PC-3 (cell line): ENCODE measurements around the gene ERBB4. TPM values are rescaled to one million over a fixed set of nuclear protein-coding genes. Genes with fewer than 3 reads are reported as not detected.

Experiments
- ATAC-seq: fragments of 200-7000 bp; cut with Tn5 transposase; 2 replicates; pipeline ENCODE4 v1.9.1; 2020; ENCODE audit warnings: mild to moderate bottlenecking, moderate library complexity
- BruUV-seq: library from RNA; stranded (reverse); fragments of 400-500 nt; replicated peaks from 2 replicates; lab custom pipeline; 2021; lab: Mats Ljungman, UMichigan
- CTCF ChIA-PET: fragments of 300-600 bp; sonication (Branson Sonifier 250); formaldehyde crosslinking; loops from one replicate; lab custom pipeline; 2022; ENCODE audit warnings: antibody characterized with exemption; lab: Charles Lee
- POLR2A ChIA-PET: fragments of 300-600 bp; sonication (Branson Sonifier 250); formaldehyde crosslinking; loops from one replicate; lab custom pipeline; 2022; ENCODE audit warnings: antibody characterized with exemption; ENCODE audit not compliant: unreplicated experiment; lab: Charles Lee
- DNase-seq: peaks from one replicate; pipeline ENCODE4 v3.0.0-alpha.2; 2015
- H2AFZ ChIP-seq: fragments of 300-600 bp; sonication (generic); 2 replicates; pipeline ENCODE4 v1.6.0; 2016; ENCODE audit warnings: antibody characterized with exemption, low read length
- H3F3A ChIP-seq: fragments of 300-600 bp; sonication (generic); one replicate; pipeline ENCODE4 v1.6.0; 2017; ENCODE audit warnings: antibody characterized with exemption, low read length, control low read depth, mild to moderate bottlenecking; ENCODE audit not compliant: unreplicated experiment
- H3K27ac ChIP-seq: fragments of 300-600 bp; sonication (generic); 2 replicates; pipeline ENCODE4 v1.5.1; 2016; ENCODE audit warnings: mild to moderate bottlenecking, low read length
- H3K27me3 ChIP-seq: fragments of 300-600 bp; sonication (generic); 2 replicates; pipeline ENCODE4 v1.6.1; 2016; ENCODE audit warnings: low read length, mixed read lengths
- H3K36me3 ChIP-seq: fragments of 300-600 bp; sonication (generic); 2 replicates; pipeline ENCODE4 v1.6.1; 2016; ENCODE audit warnings: low read depth, mixed run types, low read length, mixed read lengths
- H3K4me1 ChIP-seq: fragments of 300-600 bp; sonication (generic); 2 replicates; pipeline ENCODE4 v1.5.1; 2016; ENCODE audit warnings: low read length; ENCODE audit not compliant: insufficient read depth
- H3K4me2 ChIP-seq: fragments of 300-600 bp; sonication (generic); 2 replicates; pipeline ENCODE4 v1.6.0; 2016; ENCODE audit warnings: low read length
- H3K4me3 ChIP-seq: fragments of 300-600 bp; sonication (generic); 2 replicates; pipeline ENCODE4 v1.5.1; 2016; ENCODE audit warnings: mild to moderate bottlenecking, low read length, mixed read lengths
- H3K79me2 ChIP-seq: fragments of 300-600 bp; sonication (generic); 2 replicates; pipeline ENCODE4 v1.6.1; 2017; ENCODE audit warnings: low read length, mixed read lengths
- H3K9ac ChIP-seq: fragments of 300-600 bp; sonication (generic); 2 replicates; pipeline ENCODE4 v1.6.0; 2016; ENCODE audit warnings: mild to moderate bottlenecking, low read length
- H3K9me2 ChIP-seq: fragments of 300-600 bp; sonication (generic); replicated peaks from 2 replicates; pipeline ENCODE4 v1.6.1; 2016; ENCODE audit warnings: mixed run types, low read length, mixed read lengths
- H3K9me3 ChIP-seq: fragments of 300-600 bp; sonication (generic); 2 replicates; pipeline ENCODE4 v1.6.1; 2016; ENCODE audit warnings: low read length, mixed read lengths
- H4K20me1 ChIP-seq: fragments of 300-600 bp; sonication (generic); 2 replicates; pipeline ENCODE4 v1.6.1; 2016; ENCODE audit warnings: low read length, mixed read lengths
- CTCF ChIP-seq: fragments of 300-600 bp; sonication (generic); conservative IDR thresholded peaks from 2 replicates; pipeline ENCODE4 v1.5.1; 2017; ENCODE audit warnings: antibody characterized with exemption, low read depth, mild to moderate bottlenecking, low read length
- EZH2 ChIP-seq: fragments of 300-600 bp; sonication (generic); IDR thresholded peaks from one replicate; pipeline ENCODE4 v1.6.1; 2017; ENCODE audit warnings: antibody characterized with exemption, mild to moderate bottlenecking, low read length; ENCODE audit not compliant: unreplicated experiment
- EZH2phosphoT487 ChIP-seq: fragments of 300-600 bp; sonication (generic); IDR thresholded peaks from 2 replicates; pipeline ENCODE4 v1.6.1; 2018; ENCODE audit warnings: mild to moderate bottlenecking, antibody characterized with exemption, low read length, borderline replicate concordance
- intact Hi-C: fragments of 100-400 bp; cut with micrococcal nuclease; formaldehyde crosslinking; loops from 2 replicates; pipeline ENCODE4 v1.9.0; 2023
- total RNA-seq: library from RNA; depleted of rRNA; stranded (reverse); fragments of >200 nt; gene quantifications from 2 replicates; pipeline ENCODE4 v1.2.3, GENCODE V29; 2014

The ERBB4 gene
- total RNA-seq, 1 experiment from 2014 or later, result under 0.01 TPM

GRCh38 chr2:212367431-212367830 lies 171.2 kb downstream of the ERBB4 start:
- ChIA-PET POLR2A (no interaction called here), CTCF (no interaction called here)
- DNase-seq (no peak), ATAC-seq (no peak)
- Histone ChIP-seq H3K36me3 (no peaks in the 10 kb centered on the region), H3K27ac (no peak overlapping the region), H3K9me2 (no peaks in the 10 kb centered on the region), H3K9ac (no peak overlapping the region), H3K4me1 (no peaks in the 10 kb centered on the region), H2AFZ (no peak overlapping the region), H3K4me3 (no peak overlapping the region), H3F3A (no peaks in the 10 kb centered on the region), H3K4me2 (no peak overlapping the region), H4K20me1 (no peaks in the 10 kb centered on the region), H3K79me2 (no peaks in the 10 kb centered on the region), H3K9me3 (no peaks in the 10 kb centered on the region), H3K27me3 (no peaks in the 10 kb centered on the region)
- intact Hi-C loops, result no loop called here
- TF ChIP-seq CTCF, result no peak
- no peak for TF ChIP-seq EZH2
- no peak for TF ChIP-seq EZH2phosphoT487
- BruUV-seq, result no TSS peak

GRCh38 chr2:212364112-212364985 lies 174.3 kb downstream of the ERBB4 start:
- CTCF ChIA-PET, result no interaction called here

More at GRCh38 chr2:212364112-212364985, 174.3 kb downstream of the ERBB4 start:
- Histone ChIP-seq H3K36me3 (no peaks in the 10 kb centered on the region), H3K27me3 (no peaks in the 10 kb centered on the region), H3K9me2 (no peaks in the 10 kb centered on the region), H3K9me3 (no peaks in the 10 kb centered on the region), H3K4me2 (no peak overlapping the region), H3K4me3 (no peak overlapping the region), H4K20me1 (no peaks in the 10 kb centered on the region), H3K79me2 (no peaks in the 10 kb centered on the region), H3K9ac (no peak overlapping the region), H3K27ac (no peak overlapping the region), H3K4me1 (no peaks in the 10 kb centered on the region), H2AFZ (no peak overlapping the region), H3F3A (no peaks in the 10 kb centered on the region)
- no TSS peak for BruUV-seq
- peak; percentile 38 for DNase-seq
- peak; percentile 90 for ATAC-seq
- POLR2A ChIA-PET, result no interaction called here
- TF ChIP-seq EZH2 (no peak), EZH2phosphoT487 (no peak), CTCF (no peak)
- intact Hi-C loops, result no loop called here
